Measurements from ENCODE around the gene SLC35E2B.
A peak's percentile ranks its signal among the peaks of the same experiment; 100 is the strongest.

Gene SLC35E2B

DNA sequence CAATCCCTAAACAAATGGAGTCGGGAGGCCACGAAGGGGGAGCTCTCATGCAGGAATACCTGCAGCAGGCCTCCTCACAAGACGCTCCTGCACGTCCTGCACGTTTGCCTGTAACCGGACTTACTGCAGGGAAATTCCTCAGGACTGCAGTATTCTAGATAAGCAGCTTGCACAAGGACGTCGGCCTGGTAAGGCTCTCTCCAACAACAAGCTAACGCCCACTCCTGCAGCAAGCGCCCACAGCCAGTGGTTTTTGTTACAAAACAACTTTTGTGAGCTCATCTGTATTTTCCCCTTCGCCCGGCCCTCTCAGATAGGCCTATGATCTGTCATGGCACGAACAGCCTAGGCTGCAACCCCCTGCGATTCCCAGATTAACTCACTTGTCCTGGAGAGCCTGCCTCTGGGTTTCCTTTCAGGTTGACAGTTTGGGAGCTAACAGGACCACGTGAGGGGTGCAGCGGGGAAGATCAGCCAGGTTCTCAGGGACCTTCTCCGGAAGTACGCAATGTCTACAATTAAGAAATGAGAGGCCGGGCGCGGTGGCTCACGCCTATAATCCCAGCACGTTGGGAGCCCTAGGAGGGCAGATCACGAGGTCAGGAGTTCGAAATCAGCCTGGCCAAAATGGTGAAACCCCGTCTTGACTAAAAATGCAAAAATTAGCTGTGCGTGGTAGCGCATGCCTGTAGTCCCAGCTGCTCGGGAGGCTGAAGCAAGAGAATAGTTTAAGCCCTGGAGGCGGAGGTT lies 78.2 kb downstream of the SLC35E2B start:
- peak overlapping the region; percentile 99 for H3K4me3 ChIP-seq (ENCODE audit: low read depth, low read length)
- TF ChIP-seq, protein P1, sequence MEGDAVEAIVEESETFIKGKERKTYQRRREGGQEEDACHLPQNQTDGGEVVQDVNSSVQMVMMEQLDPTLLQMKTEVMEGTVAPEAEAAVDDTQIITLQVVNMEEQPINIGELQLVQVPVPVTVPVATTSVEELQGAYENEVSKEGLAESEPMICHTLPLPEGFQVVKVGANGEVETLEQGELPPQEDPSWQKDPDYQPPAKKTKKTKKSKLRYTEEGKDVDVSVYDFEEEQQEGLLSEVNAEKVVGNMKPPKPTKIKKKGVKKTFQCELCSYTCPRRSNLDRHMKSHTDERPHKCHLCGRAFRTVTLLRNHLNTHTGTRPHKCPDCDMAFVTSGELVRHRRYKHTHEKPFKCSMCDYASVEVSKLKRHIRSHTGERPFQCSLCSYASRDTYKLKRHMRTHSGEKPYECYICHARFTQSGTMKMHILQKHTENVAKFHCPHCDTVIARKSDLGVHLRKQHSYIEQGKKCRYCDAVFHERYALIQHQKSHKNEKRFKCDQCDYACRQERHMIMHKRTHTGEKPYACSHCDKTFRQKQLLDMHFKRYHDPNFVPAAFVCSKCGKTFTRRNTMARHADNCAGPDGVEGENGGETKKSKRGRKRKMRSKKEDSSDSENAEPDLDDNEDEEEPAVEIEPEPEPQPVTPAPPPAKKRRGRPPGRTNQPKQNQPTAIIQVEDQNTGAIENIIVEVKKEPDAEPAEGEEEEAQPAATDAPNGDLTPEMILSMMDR (IDR thresholded peaks at IDR 0.05; ENCODE audit: insufficient read depth, low read length, missing control alignments) = no peak
- CTCF ChIA-PET = interaction anchor here (1.0 to 1.5 kb wide), 4 partner anchors 10 to 38 kb away, joined by 3 to 4 read pairs (median 3); no protein-coding TSS in a partner anchor
- POLR2A ChIA-PET = interaction anchor here (0.7 to 1.6 kb wide), 4 partner anchors 8 to 493 kb away, joined by 3 to 5 read pairs (median 3); no protein-coding TSS in a partner anchor
- DNase-seq (ENCODE audit: low read depth, low spot score) = peak; percentile 12

DNA sequence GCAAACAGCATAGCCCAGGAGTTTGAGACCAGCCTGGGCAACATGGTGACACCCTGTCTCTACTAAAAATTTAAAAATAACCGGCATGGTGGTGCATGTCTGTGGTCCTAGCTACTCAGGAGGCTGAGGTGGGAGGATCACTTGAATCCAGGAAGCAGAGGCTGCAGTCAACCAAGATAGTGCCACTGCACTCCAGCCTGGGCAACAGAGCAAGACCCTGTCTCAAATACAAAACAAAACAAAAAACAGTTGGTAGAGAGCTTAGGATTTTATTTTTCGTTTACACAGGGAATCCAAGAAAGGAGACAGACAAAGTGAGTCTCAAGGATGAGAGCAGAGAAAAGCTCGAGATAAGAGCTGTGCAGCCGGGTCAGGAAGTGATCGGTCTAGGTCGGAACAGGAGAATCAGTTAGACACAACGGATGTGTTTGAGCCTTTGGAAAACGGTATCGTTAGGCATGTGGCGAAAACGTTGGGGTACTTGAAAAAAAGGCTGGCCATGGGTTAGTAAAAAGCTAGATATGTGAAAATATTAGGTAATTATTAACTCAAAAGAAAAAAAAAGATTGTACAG lies 79.0 kb downstream of the SLC35E2B start:
- POLR2A ChIA-PET = interaction anchor here (0.7 kb wide), 1 partner anchor 493 kb away, joined by 3 read pairs; no protein-coding TSS in a partner anchor
- CTCF ChIA-PET = interaction anchor here (1.0 to 1.5 kb wide), 4 partner anchors 9 to 37 kb away, joined by 3 to 4 read pairs (median 3); no protein-coding TSS in a partner anchor
- TF ChIP-seq, protein P1 (IDR thresholded peaks at IDR 0.05; ENCODE audit: insufficient read depth, low read length, missing control alignments) = no peak
- H3K4me3 ChIP-seq (ENCODE audit: low read depth, low read length) = peak overlapping the region; percentile 0; the same call in 1 of the 2 replicates
- DNase-seq (ENCODE audit: low read depth, low spot score) = no peak

DNA sequence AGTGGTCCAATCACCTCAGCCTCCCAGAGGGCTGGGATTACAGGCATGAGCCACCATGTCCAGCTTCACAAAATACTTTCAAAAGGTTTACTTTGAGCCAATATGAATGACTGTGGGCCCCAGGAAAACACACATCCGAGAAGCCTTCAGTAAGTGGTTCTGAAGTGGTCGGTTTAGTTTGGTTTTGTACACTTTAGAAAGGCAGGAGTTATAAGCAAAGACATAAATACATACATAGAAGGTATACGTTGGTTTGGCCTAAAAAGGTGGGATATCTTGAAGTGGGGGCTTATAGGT lies 80.5 kb downstream of the SLC35E2B start:
- ChIA-PET CTCF (no interaction called here), POLR2A (no interaction called here)
- no peak overlapping the region for H3K4me3 ChIP-seq (ENCODE audit: low read depth, low read length)
- TF ChIP-seq, protein P1 (IDR thresholded peaks at IDR 0.05; ENCODE audit: insufficient read depth, low read length, missing control alignments) = no peak
- no peak for DNase-seq (ENCODE audit: low read depth, low spot score)

DNA sequence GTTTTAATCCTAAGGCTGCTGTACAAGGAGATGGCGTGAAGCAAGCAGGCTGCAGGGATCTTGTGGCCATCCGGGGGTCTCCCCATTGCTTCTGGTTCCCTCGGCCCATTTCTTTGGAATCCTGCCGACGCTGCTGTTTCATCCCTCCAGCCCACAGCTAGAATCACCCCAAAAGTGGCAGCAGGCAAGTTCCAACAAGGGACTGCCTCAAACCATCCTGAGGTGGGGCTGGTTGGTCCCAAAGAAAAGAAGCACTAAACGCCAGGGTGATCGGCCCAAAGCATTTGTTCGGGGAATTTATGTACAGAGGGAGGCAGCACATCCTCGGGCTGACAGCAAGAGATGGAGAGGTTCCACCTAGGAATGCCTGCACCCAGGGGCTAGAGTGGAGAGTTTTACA lies 81.8 kb downstream of the SLC35E2B start:
- CTCF ChIA-PET = no interaction called here
- DNase-seq (ENCODE audit: low read depth, low spot score) = no peak
- TF ChIP-seq, protein P1 (IDR thresholded peaks at IDR 0.05; ENCODE audit: insufficient read depth, low read length, missing control alignments) = no peak
- POLR2A ChIA-PET = no interaction called here
- H3K4me3 ChIP-seq (ENCODE audit: low read depth, low read length) = no peak overlapping the region

DNA sequence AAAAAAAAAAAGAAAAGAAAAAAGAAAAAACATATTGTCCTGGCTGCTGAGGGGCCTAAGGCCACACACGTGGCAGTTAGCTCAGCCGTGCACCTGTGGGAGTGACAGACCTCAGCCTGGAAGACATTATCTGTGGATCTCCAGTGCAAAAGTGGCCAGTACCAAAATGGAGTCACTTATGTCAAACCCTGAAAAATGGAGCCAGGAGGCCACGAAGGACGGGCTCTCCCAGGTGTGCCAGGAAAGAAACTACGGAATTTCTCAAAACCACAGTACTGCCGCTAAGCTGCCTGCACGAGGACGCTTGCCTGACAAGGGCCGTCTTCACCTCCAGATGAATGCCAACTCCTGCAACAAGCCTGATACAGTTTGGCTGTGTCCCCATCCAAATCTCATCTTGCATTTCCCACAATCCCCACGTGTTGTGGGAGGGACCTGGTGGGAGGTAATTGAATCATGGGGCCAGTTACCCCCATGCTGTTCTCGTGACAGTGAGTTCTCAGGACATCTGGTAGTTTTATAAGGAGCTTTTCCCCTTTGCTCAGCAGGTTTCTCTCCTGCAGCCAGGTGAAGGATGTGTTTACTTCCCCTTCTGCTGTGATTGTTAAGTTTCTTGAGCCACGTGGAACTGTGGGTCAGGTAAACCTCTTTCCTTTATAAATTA lies 82.6 kb downstream of the SLC35E2B start:
- no peak for DNase-seq (ENCODE audit: low read depth, low spot score)
- ChIA-PET POLR2A (no interaction called here), CTCF (interaction anchor here (0.8 kb wide), 1 partner anchor 50 kb away, joined by 3 read pairs; no protein-coding TSS in a partner anchor)
- TF ChIP-seq, protein P1 (IDR thresholded peaks at IDR 0.05; ENCODE audit: insufficient read depth, low read length, missing control alignments) = no peak
- no peak overlapping the region for H3K4me3 ChIP-seq (ENCODE audit: low read depth, low read length)

All from AG04449 (cell line).